Measurements from ENCODE around the gene TTC39B.

DNA sequence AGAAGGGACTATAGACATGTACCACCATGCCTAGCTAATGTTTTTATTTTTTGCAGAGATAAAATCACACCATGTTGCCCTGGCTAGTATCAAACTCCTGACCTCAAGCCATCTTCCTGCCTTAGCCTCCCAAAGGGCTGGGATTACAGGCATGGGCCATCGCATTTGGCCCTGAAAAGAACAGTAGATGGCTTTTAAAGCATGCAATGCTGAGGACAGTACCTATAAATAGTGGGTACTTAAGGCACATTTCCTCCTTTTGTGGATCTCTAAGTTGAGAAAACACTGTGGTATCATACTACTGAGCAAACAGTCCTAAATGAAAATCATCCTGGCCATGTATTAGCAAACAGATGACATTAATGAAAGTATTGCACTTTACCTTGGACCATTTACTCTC, 119.4 kb downstream of the TTC39B start:
- TF ChIP-seq, protein P1, sequence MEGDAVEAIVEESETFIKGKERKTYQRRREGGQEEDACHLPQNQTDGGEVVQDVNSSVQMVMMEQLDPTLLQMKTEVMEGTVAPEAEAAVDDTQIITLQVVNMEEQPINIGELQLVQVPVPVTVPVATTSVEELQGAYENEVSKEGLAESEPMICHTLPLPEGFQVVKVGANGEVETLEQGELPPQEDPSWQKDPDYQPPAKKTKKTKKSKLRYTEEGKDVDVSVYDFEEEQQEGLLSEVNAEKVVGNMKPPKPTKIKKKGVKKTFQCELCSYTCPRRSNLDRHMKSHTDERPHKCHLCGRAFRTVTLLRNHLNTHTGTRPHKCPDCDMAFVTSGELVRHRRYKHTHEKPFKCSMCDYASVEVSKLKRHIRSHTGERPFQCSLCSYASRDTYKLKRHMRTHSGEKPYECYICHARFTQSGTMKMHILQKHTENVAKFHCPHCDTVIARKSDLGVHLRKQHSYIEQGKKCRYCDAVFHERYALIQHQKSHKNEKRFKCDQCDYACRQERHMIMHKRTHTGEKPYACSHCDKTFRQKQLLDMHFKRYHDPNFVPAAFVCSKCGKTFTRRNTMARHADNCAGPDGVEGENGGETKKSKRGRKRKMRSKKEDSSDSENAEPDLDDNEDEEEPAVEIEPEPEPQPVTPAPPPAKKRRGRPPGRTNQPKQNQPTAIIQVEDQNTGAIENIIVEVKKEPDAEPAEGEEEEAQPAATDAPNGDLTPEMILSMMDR (IDR thresholded peaks at IDR 0.05; ENCODE audit: control extremely low read depth in 1 of 3, insufficient read depth in 1 of 3, low read depth in 1 of 3, low read length in 3 of 3) = no peak
- TF ChIP-seq KDM1A (IDR thresholded peaks at IDR 0.05; ENCODE audit: borderline replicate concordance, low read length) = no peak
- no peak for TF ChIP-seq RAD21 (IDR thresholded peaks at IDR 0.05 in 1 of 2, conservative IDR thresholded peaks at IDR 0.05 in 1 of 2; ENCODE audit: low read depth in 2 of 2, low read length in 2 of 2)
- TF ChIP-seq POLR2A (IDR thresholded peaks at IDR 0.05; ENCODE audit: control extremely low read depth in 1 of 2, low read depth in 2 of 2, low read length in 2 of 2) = no peak
- TF ChIP-seq BACH1 (IDR thresholded peaks at IDR 0.05; ENCODE audit: low read length) = no peak
- TF ChIP-seq JUND (IDR thresholded peaks at IDR 0.05; ENCODE audit: low read length) = no peak
- TF ChIP-seq GABPA (IDR thresholded peaks at IDR 0.05; ENCODE audit: borderline replicate concordance, insufficient read depth, low read length) = no peak
- no peak for TF ChIP-seq POU5F1 (IDR thresholded peaks at IDR 0.05; ENCODE audit: low read depth, low read length)
- TF ChIP-seq EZH2 (IDR thresholded peaks at IDR 0.05; ENCODE audit: low read depth, low read length, severe bottlenecking) = no peak
- TF ChIP-seq CHD2 (IDR thresholded peaks at IDR 0.05; ENCODE audit: low read length) = no peak
- TF ChIP-seq TAF1 (IDR thresholded peaks at IDR 0.05; ENCODE audit: low read depth, low read length) = no peak

Data from H1 (cell line).